GM11168 (cell line): ENCODE data around the gene HPCAL1.

ENCODE experiments used
- in situ Hi-C: fragments of 300-500 bp; cut with MboI; formaldehyde crosslinking; loops from one replicate; pipeline ENCODE4 v1.12.0; 2022; ENCODE audit warnings: low sequenced_read_pairs; ENCODE audit not compliant: unreplicated experiment

HPCAL1 gene

GRCh38 chr2:10331027-10331701, 28.5 kb downstream of the HPCAL1 start:
- in situ Hi-C loops, result no loop called here

- in situ Hi-C loops, result no loop called here
Observed at GRCh38 chr2:10331702-10332401, 29.1 kb downstream of the HPCAL1 start.

GRCh38 chr2:10332402-10333246, 29.9 kb downstream of the HPCAL1 start:
- in situ Hi-C loops, result no loop called here

- in situ Hi-C loops, result no loop called here
Observed at GRCh38 chr2:10333247-10333613, 30.5 kb downstream of the HPCAL1 start.

GRCh38 chr2:10333966-10334365, 31.3 kb downstream of the HPCAL1 start:
- in situ Hi-C loops, result no loop called here

GRCh38 chr2:10335046-10335840, 32.5 kb downstream of the HPCAL1 start:
- in situ Hi-C loops, result no loop called here

- in situ Hi-C loops, result no loop called here
Observed at GRCh38 chr2:10336283-10336682, 33.6 kb downstream of the HPCAL1 start.

GRCh38 chr2:10337449-10338269, 35.0 kb downstream of the HPCAL1 start:
- in situ Hi-C loops, result no loop called here

- in situ Hi-C loops, result no loop called here
Observed at GRCh38 chr2:10338270-10339188, 35.8 kb downstream of the HPCAL1 start.

GRCh38 chr2:10339647-10340592, 37.2 kb downstream of the HPCAL1 start:
- in situ Hi-C loops, result no loop called here

- in situ Hi-C loops, result no loop called here
Observed at GRCh38 chr2:10340593-10340975, 37.9 kb downstream of the HPCAL1 start.

- in situ Hi-C loops, result no loop called here
Observed at GRCh38 chr2:10341193-10341592, 38.5 kb downstream of the HPCAL1 start.

GRCh38 chr2:10342245-10342951, 39.7 kb downstream of the HPCAL1 start:
- in situ Hi-C loops, result no loop called here

- in situ Hi-C loops, result no loop called here
Observed at GRCh38 chr2:10343191-10343590, 40.5 kb downstream of the HPCAL1 start.

GRCh38 chr2:10343658-10344057, 41.0 kb downstream of the HPCAL1 start:
- in situ Hi-C loops, result no loop called here

GRCh38 chr2:10344105-10345066, 41.7 kb downstream of the HPCAL1 start:
- in situ Hi-C loops, result no loop called here
